Endothelial cell of umbilical vein (primary cell): ENCODE results near the gene PELI2.

Experiments used
- EZH2 ChIP-seq: IDR thresholded peaks from 2 replicates; pipeline ENCODE4 v1.6.1; 2012; ENCODE audit warnings: borderline replicate concordance, low read depth, mild to moderate bottlenecking, moderate library complexity, low read length, inconsistent platforms; ENCODE audit not compliant: severe bottlenecking
- MYC ChIP-seq: IDR thresholded peaks from one replicate; pipeline ENCODE4 v1.6.1; 2011; ENCODE audit warnings: mild to moderate bottlenecking, low read depth, low read length
- POLR2A ChIP-seq: IDR thresholded peaks from 2 replicates; pipeline ENCODE4 v1.6.1; 2012; ENCODE audit warnings: low read depth, mild to moderate bottlenecking, control low read depth, low read length
- POLR2AphosphoS5 ChIP-seq: IDR thresholded peaks from 2 replicates; pipeline ENCODE4 v1.6.1; 2012; ENCODE audit warnings: low read depth, mild to moderate bottlenecking, control low read depth, low read length, moderate library complexity; ENCODE audit not compliant: insufficient read depth
- TF ChIP-seq, protein P1 (sequence below), 2 donors: IDR thresholded peaks; 1 replicate in 1 of 2; 2 replicates in 1 of 2; pipeline ENCODE4 v1.5.1; 2011; ENCODE audit warnings: low read length in 2 of 2, mild to moderate bottlenecking in 2 of 2, moderate library complexity in 2 of 2, control low read depth in 1 of 2, inconsistent platforms in 1 of 2, low read depth in 1 of 2; ENCODE audit not compliant: insufficient read depth in 1 of 2; ENCODE audit errors: extremely low read depth in 1 of 2

DNA sequence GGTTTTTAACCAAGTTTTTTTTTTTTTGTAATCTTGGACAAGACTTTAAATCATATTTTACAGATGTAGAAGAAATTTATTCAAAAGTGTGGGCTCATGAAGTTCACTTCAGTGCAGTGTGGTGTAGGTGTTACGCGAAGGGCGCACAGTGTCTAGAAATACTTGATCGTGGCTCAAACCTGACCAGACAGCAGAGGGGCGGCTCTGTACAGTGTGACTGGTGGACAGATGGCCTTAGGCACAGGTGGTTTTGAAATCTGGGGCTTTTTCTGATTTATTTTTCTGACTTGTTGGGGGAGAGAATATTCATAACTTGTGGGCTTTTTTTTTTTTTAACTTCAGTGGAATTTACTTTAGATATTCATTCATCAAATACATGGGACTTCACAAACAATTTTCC is 179.2 kb downstream of the PELI2 start:
- no peak for TF ChIP-seq POLR2A
- TF ChIP-seq, protein P1, sequence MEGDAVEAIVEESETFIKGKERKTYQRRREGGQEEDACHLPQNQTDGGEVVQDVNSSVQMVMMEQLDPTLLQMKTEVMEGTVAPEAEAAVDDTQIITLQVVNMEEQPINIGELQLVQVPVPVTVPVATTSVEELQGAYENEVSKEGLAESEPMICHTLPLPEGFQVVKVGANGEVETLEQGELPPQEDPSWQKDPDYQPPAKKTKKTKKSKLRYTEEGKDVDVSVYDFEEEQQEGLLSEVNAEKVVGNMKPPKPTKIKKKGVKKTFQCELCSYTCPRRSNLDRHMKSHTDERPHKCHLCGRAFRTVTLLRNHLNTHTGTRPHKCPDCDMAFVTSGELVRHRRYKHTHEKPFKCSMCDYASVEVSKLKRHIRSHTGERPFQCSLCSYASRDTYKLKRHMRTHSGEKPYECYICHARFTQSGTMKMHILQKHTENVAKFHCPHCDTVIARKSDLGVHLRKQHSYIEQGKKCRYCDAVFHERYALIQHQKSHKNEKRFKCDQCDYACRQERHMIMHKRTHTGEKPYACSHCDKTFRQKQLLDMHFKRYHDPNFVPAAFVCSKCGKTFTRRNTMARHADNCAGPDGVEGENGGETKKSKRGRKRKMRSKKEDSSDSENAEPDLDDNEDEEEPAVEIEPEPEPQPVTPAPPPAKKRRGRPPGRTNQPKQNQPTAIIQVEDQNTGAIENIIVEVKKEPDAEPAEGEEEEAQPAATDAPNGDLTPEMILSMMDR (IDR thresholded peaks at IDR 0.05; ENCODE audit: extremely low read depth in 1 of 2, insufficient read depth in 1 of 2, low read depth in 1 of 2, low read length in 2 of 2) = no peak
- no peak for TF ChIP-seq EZH2
- no peak for TF ChIP-seq MYC
- TF ChIP-seq POLR2AphosphoS5 = no peak
